ENCODE measurements around the gene NXPH4. TPM values are rescaled to one million over a fixed set of nuclear protein-coding genes. Genes with fewer than 3 reads are reported as not detected.

NXPH4 gene
- total RNA-seq, 2 experiments from 2014 or later, result 5.3 to 10.5 TPM

DNA sequence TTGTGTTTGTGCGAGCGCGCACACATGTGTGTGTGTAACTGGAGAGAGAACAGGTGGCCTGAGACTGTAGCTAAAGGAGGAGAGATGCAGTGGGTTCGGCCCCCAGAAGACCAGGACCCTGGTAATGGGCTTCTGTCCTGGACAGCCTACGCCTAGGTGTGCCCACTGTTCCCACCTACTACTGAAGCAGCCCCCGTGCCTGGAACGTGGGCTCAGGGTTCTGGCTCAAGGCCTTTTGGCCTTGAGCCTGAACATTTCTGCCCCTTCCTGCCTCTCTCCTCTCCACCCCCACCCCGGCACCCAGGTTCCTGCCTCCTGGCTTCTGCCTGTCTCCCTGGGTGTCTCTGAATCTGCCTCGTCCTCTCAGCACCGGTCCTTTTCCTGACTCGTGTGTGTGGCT lies 1.5 kb upstream of the NXPH4 start:
- POLR2A ChIA-PET, result interaction anchor here (1.1 to 2.1 kb wide), 3 partner anchors 12 to 27 kb away, joined by 4 to 26 read pairs (median 8); partner anchors contain the start of gene SHMT2
- DNase-seq (ENCODE audit: low spot score), result no peak
- intact Hi-C loops (cut with micrococcal nuclease; ENCODE audit: unreplicated experiment), result no loop called here

DNA sequence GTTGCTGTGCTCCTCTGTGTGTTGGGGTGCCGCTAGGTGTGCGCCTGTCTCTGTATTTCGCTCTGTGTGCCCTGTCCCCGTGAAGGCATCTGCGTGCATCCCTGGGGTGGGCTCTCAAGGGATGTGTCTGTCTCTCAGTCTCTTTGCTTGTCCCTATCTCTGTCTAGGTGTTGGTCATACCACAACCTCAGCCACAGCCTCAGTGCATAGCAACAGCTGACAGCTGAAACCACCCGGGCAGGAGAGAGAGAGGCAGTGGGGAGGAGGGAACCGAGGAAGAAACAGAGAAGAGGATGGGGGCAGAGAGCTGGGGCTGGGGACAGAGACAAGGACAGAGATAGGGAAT lies 953 bp upstream of the NXPH4 start:
- H3K9me3 ChIP-seq (ENCODE audit: low read length), result no peaks in the 10 kb centered on the region
- no peaks in the 10 kb centered on the region for H3K79me2 ChIP-seq (ENCODE audit: insufficient read depth, low read depth, low read length)
- no peak for DNase-seq (ENCODE audit: low spot score)
- H3K4me2 ChIP-seq (ENCODE audit: low read length), result peak overlapping the region; percentile 86
- no peaks in the 10 kb centered on the region for H3K36me3 ChIP-seq (ENCODE audit: insufficient read depth, low read length)
- TF ChIP-seq EZH2phosphoT487 (IDR thresholded peaks at IDR 0.05; ENCODE audit: borderline replicate concordance, low read depth, low read length), result no peak
- TF ChIP-seq, protein P1, sequence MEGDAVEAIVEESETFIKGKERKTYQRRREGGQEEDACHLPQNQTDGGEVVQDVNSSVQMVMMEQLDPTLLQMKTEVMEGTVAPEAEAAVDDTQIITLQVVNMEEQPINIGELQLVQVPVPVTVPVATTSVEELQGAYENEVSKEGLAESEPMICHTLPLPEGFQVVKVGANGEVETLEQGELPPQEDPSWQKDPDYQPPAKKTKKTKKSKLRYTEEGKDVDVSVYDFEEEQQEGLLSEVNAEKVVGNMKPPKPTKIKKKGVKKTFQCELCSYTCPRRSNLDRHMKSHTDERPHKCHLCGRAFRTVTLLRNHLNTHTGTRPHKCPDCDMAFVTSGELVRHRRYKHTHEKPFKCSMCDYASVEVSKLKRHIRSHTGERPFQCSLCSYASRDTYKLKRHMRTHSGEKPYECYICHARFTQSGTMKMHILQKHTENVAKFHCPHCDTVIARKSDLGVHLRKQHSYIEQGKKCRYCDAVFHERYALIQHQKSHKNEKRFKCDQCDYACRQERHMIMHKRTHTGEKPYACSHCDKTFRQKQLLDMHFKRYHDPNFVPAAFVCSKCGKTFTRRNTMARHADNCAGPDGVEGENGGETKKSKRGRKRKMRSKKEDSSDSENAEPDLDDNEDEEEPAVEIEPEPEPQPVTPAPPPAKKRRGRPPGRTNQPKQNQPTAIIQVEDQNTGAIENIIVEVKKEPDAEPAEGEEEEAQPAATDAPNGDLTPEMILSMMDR (conservative IDR thresholded peaks at IDR 0.05; ENCODE audit: low read length), result no peak
- ChIA-PET POLR2A (interaction anchor here (1.1 to 1.7 kb wide), 2 partner anchors 12 to 14 kb away, joined by 4 to 7 read pairs; partner anchors contain the start of gene SHMT2), CTCF (ENCODE audit: unreplicated experiment) (interaction anchor here (1.0 kb wide), 1 partner anchor 14 kb away, joined by 3 read pairs; the partner anchor contains the start of gene SHMT2)
- H3K4me1 ChIP-seq (ENCODE audit: insufficient read depth, low read length, poor library complexity, severe bottlenecking), result peaks cover 77% of the 10 kb centered on the region
- intact Hi-C loops (cut with micrococcal nuclease; ENCODE audit: unreplicated experiment), result loop anchor here (1.0 kb wide), 1 partner anchor 14 kb away; the partner anchor contains the start of gene SHMT2
- H4K20me1 ChIP-seq (ENCODE audit: insufficient read depth, low read length), result no peaks in the 10 kb centered on the region
- H3K9me2 ChIP-seq (ENCODE audit: insufficient read depth, low read length), result no peaks in the 10 kb centered on the region
- no peak overlapping the region for H3K27ac ChIP-seq (ENCODE audit: low read depth, low read length, poor library complexity, severe bottlenecking)
- H2AFZ ChIP-seq (ENCODE audit: low read length), result no peak overlapping the region
- BruUV-seq (replicated peaks), result no TSS peak
- H3K4me3 ChIP-seq (ENCODE audit: low read depth, low read length, poor library complexity, severe bottlenecking), result peak overlapping the region; percentile 53

More for the DNA sequence above, 1.5 kb upstream of the NXPH4 start:
- no TSS peak for BruUV-seq (replicated peaks)
- H3K36me3 ChIP-seq (ENCODE audit: insufficient read depth, low read length), result no peaks in the 10 kb centered on the region
- no peak overlapping the region for H3K4me3 ChIP-seq (ENCODE audit: low read depth, low read length, poor library complexity, severe bottlenecking)
- H3K27ac ChIP-seq (ENCODE audit: low read depth, low read length, poor library complexity, severe bottlenecking), result no peak overlapping the region
- H2AFZ ChIP-seq (ENCODE audit: low read length), result no peak overlapping the region
- H4K20me1 ChIP-seq (ENCODE audit: insufficient read depth, low read length), result no peaks in the 10 kb centered on the region
- no peaks in the 10 kb centered on the region for H3K9me3 ChIP-seq (ENCODE audit: low read length)
- TF ChIP-seq, protein P1 (conservative IDR thresholded peaks at IDR 0.05; ENCODE audit: low read length), result no peak
- no peak for TF ChIP-seq EZH2phosphoT487 (IDR thresholded peaks at IDR 0.05; ENCODE audit: borderline replicate concordance, low read depth, low read length)
- CTCF ChIA-PET (ENCODE audit: unreplicated experiment), result interaction anchor here (1.7 to 2.5 kb wide), 2 partner anchors 15 to 27 kb away, joined by 16 to 32 read pairs; partner anchors contain the start of gene SHMT2
- peaks cover 79% of the 10 kb centered on the region for H3K4me1 ChIP-seq (ENCODE audit: insufficient read depth, low read length, poor library complexity, severe bottlenecking)
- peak overlapping the region; percentile 86; the same call in 1 of the 2 replicates for H3K4me2 ChIP-seq (ENCODE audit: low read length)
- H3K79me2 ChIP-seq (ENCODE audit: insufficient read depth, low read depth, low read length), result no peaks in the 10 kb centered on the region
- H3K9me2 ChIP-seq (ENCODE audit: insufficient read depth, low read length), result no peaks in the 10 kb centered on the region
